ENCODE measurements around the gene CMBL. TPM values are rescaled to one million over a fixed set of nuclear protein-coding genes. Genes with fewer than 3 reads are reported as not detected.
"Not testable (repeated sequence)": the region's sequence is repeated elsewhere in the genome, so short reads cannot be mapped to it uniquely, and the experiment has no call there.

CMBL gene
- polyA plus RNA-seq, 1 experiment = 43.0 TPM

- no peaks in the 10 kb centered on the region for H3K9me3 ChIP-seq (ENCODE audit: control insufficient read depth, insufficient read depth, low read length)
- ChIA-PET CTCF (no interaction called here), POLR2A (no interaction called here)
- H3K27ac ChIP-seq (ENCODE audit: low read depth, low read length) = no peak overlapping the region
- no peak for TF ChIP-seq CTCF (IDR thresholded peaks at IDR 0.05; ENCODE audit: low read depth, low read length)
- DNase-seq (ENCODE audit: low read depth, low spot score) = no peak
- H3K27me3 ChIP-seq (ENCODE audit: control insufficient read depth, insufficient read depth, low read length) = no peaks in the 10 kb centered on the region
- H3K4me3 ChIP-seq (ENCODE audit: low read depth, low read length) = no peak overlapping the region
Measured at GRCh38 chr5:10289991-10290390, 17.7 kb downstream of the CMBL start.

GRCh38 chr5:10289353-10289752 lies 18.3 kb downstream of the CMBL start:
- ChIA-PET CTCF (interaction anchor here (0.6 kb wide), 1 partner anchor 133 kb away, joined by 3 read pairs; no protein-coding TSS in a partner anchor), POLR2A (no interaction called here)
- no peaks in the 10 kb centered on the region for H3K27me3 ChIP-seq (ENCODE audit: control insufficient read depth, insufficient read depth, low read length)

GRCh38 chr5:10288592-10289219 lies 19.0 kb downstream of the CMBL start:
- no peak for DNase-seq (ENCODE audit: low read depth, low spot score)
- Histone ChIP-seq H3K4me3 (ENCODE audit: low read depth, low read length) (no peak overlapping the region), H3K9me3 (ENCODE audit: control insufficient read depth, insufficient read depth, low read length) (no peaks in the 10 kb centered on the region), H3K27ac (ENCODE audit: low read depth, low read length) (no peak overlapping the region), H3K27me3 (ENCODE audit: control insufficient read depth, insufficient read depth, low read length) (no peaks in the 10 kb centered on the region)
- no peak for TF ChIP-seq CTCF (IDR thresholded peaks at IDR 0.05; ENCODE audit: low read depth, low read length)
- ChIA-PET POLR2A (no interaction called here), CTCF (no interaction called here)

More at GRCh38 chr5:10289353-10289752, 18.3 kb downstream of the CMBL start:
- H3K27ac ChIP-seq (ENCODE audit: low read depth, low read length) = no peak overlapping the region
- DNase-seq (ENCODE audit: low read depth, low spot score) = no peak
- no peak for TF ChIP-seq CTCF (IDR thresholded peaks at IDR 0.05; ENCODE audit: low read depth, low read length)
- no peaks in the 10 kb centered on the region for H3K9me3 ChIP-seq (ENCODE audit: control insufficient read depth, insufficient read depth, low read length)
- no peak overlapping the region for H3K4me3 ChIP-seq (ENCODE audit: low read depth, low read length)

- TF ChIP-seq CTCF (IDR thresholded peaks at IDR 0.05; ENCODE audit: low read depth, low read length) = no peak
- no peak for DNase-seq (ENCODE audit: low read depth, low spot score)
- Histone ChIP-seq H3K27ac (ENCODE audit: low read depth, low read length) (no peak overlapping the region), H3K9me3 (ENCODE audit: control insufficient read depth, insufficient read depth, low read length) (no peaks in the 10 kb centered on the region), H3K27me3 (ENCODE audit: control insufficient read depth, insufficient read depth, low read length) (no peaks in the 10 kb centered on the region), H3K4me3 (ENCODE audit: low read depth, low read length) (no peak overlapping the region)
- CTCF ChIA-PET = interaction anchor here (1.0 to 1.6 kb wide), 2 partner anchors 137 to 138 kb away, joined by 3 to 6 read pairs; no protein-coding TSS in a partner anchor
- POLR2A ChIA-PET = interaction anchor here (0.6 to 1.0 kb wide), 2 partner anchors 12 to 66 kb away, joined by 3 to 4 read pairs; partner anchors contain the start of gene MARCHF6
Measured at GRCh38 chr5:10286862-10287227, 20.9 kb downstream of the CMBL start.

GRCh38 chr5:10286162-10286861 lies 21.4 kb downstream of the CMBL start:
- DNase-seq (ENCODE audit: low read depth, low spot score) = no peak
- TF ChIP-seq CTCF (IDR thresholded peaks at IDR 0.05; ENCODE audit: low read depth, low read length) = no peak
- POLR2A ChIA-PET = interaction anchor here (1.0 kb wide), 1 partner anchor 67 kb away, joined by 4 read pairs; the partner anchor contains the start of gene MARCHF6
- Histone ChIP-seq H3K27me3 (ENCODE audit: control insufficient read depth, insufficient read depth, low read length) (no peaks in the 10 kb centered on the region), H3K9me3 (ENCODE audit: control insufficient read depth, insufficient read depth, low read length) (no peaks in the 10 kb centered on the region), H3K27ac (ENCODE audit: low read depth, low read length) (no peak overlapping the region), H3K4me3 (ENCODE audit: low read depth, low read length) (no peak overlapping the region)
- CTCF ChIA-PET = interaction anchor here (0.6 to 1.6 kb wide), 3 partner anchors 67 to 139 kb away, joined by 3 to 6 read pairs (median 3); partner anchors contain the start of gene MARCHF6

- H3K27ac ChIP-seq (ENCODE audit: low read depth, low read length); H3K27me3 ChIP-seq (ENCODE audit: control insufficient read depth, insufficient read depth, low read length); H3K9me3 ChIP-seq (ENCODE audit: control insufficient read depth, insufficient read depth, low read length); POLR2A ChIA-PET; H3K4me3 ChIP-seq (ENCODE audit: low read depth, low read length); DNase-seq (ENCODE audit: low read depth, low spot score): not testable (repeated sequence)
- CTCF ChIA-PET = interaction anchor here (0.6 to 1.9 kb wide), 3 partner anchors 68 to 168 kb away, joined by 3 to 9 read pairs (median 6); partner anchors contain the start of gene MARCHF6
Measured at GRCh38 chr5:10285362-10285761, 22.3 kb downstream of the CMBL start.

Measured in AG04450 (cell line).